Posterior vena cava (tissue), 2 donors: ENCODE measurements around the gene OR51F2. TPM values are rescaled to one million over a fixed set of nuclear protein-coding genes. Genes with fewer than 3 reads are reported as not detected.

ENCODE experiments used
- total RNA-seq, 2 donors: library from RNA; stranded (reverse); fragmentation: NEBNext Ultra II Directional; extraction: Animal tissue kit (Norgen Biotek cat#: 25700); gene quantifications; one replicate each; pipeline ENCODE4 v1.2.1, GENCODE V29; 2021
- donor health status: DM: yes; HTN: yes; CAD: no.
- donor health status: DM: yes; HTN: yes; CAD: no.

The OR51F2 gene
- total RNA-seq, 2 donors from 2014 or later = not detected

Other genes with a start within 250 kb of the OR51F2 start
- gene OR52I2, start 239.6 kb upstream of the OR51F2 start, total RNA-seq = not detected
- not detected for gene OR52I1, start 227.3 kb upstream of the OR51F2 start, total RNA-seq
- gene TRIM68, start 213.1 kb upstream of the OR51F2 start, total RNA-seq = 1 to 10 TPM; 6.2 to 6.3 TPM
- gene OR51D1, start 183.8 kb upstream of the OR51F2 start, total RNA-seq = not detected
- gene OR51E1, start 177.3 kb upstream of the OR51F2 start, total RNA-seq = 1 to 10 TPM in 1 of 2 donors, under 1 TPM in 1; 0.67 to 1.0 TPM
- under 1 TPM; 0.23 to 0.57 TPM for gene OR51E2, start 123.5 kb upstream of the OR51F2 start, total RNA-seq
- not detected for gene MMP26, start 116.5 kb upstream of the OR51F2 start, total RNA-seq
- gene OR51F1, start 51.4 kb upstream of the OR51F2 start, total RNA-seq = not detected
- gene OR52R1, start 16.9 kb upstream of the OR51F2 start, total RNA-seq = not detected
- not detected for gene OR51S1, start 27.9 kb downstream of the OR51F2 start, total RNA-seq
- not detected for gene OR51T1, start 60.6 kb downstream of the OR51F2 start, total RNA-seq
- gene OR51A7, start 82.5 kb downstream of the OR51F2 start, total RNA-seq = not detected
- gene OR51G2, start 98.0 kb downstream of the OR51F2 start, total RNA-seq = not detected
- gene OR51G1, start 103.0 kb downstream of the OR51F2 start, total RNA-seq = not detected
- not detected for gene OR51A4, start 126.3 kb downstream of the OR51F2 start, total RNA-seq
- not detected for gene OR51A2, start 134.4 kb downstream of the OR51F2 start, total RNA-seq
- not detected for gene OR51L1, start 173.5 kb downstream of the OR51F2 start, total RNA-seq
- not detected for gene OR52J3, start 225.2 kb downstream of the OR51F2 start, total RNA-seq
- not detected for gene OR52E2, start 238.3 kb downstream of the OR51F2 start, total RNA-seq
- gene OR52E1, start 248.3 kb downstream of the OR51F2 start, total RNA-seq = not detected